Sigmoid colon (tissue), 4 donors: ENCODE results near the gene GFOD2.

Experiments
- EP300 ChIP-seq, 4 donors: sonication (generic); formaldehyde crosslinking; IDR thresholded peaks; one replicate each; pipeline ENCODE4 v1.6.1; 2017; ENCODE audit warnings: antibody characterized with exemption in 4 of 4
- POLR2A ChIP-seq, 2 donors: fragments of 450-650 bp; IDR thresholded peaks; one replicate each; pipeline ENCODE4 v1.6.1; 2016; ENCODE audit warnings: antibody characterized with exemption in 2 of 2, mild to moderate bottlenecking in 2 of 2, moderate library complexity in 2 of 2

DNA sequence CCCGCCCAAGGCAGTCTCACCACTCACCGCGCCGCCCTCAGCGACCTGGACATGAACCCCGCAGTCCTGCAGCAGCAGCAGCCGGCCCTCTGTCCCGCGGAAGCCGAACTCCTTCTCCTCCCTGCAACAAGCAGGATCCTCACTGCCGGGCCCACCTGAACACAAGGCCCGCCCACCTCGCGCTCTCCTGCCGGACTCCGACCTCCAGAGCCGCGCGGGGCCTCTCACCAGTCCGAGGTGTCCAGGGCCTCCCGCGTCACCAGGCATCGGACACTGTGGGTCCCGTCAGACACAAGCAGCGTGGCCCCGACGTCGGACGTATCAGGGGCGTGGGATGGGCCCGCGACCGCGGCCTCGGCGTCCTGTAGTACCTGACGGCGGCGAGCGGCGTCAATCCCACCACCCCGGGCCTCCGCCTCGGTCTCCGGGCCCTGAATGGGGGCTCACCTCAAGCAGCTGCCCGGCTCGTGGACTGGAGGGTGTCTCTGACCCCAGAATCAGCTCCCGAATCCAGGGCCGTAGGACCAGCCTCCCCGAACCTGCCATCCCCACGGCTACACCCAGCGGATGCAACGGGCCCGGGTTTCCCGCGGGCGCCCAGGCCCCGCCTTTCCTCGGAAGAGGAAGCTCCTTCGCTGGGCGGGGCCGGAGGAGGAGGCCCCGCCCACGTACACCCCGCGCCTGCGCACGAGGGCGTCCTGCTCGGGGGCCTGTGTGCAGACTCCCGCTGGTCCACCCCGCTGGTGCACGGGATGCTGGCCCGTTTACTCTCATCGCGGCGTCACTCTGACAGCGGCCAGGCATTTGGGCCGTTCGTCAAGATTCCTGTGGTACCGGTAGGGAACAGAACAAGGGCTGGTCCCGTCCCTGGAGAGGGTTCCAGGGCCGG, 59.2 kb downstream of the GFOD2 start, which contains the start of gene ACD:
- TF ChIP-seq EP300 (IDR thresholded peaks at IDR 0.05) (peak in 1 of 4 donors; percentile 43), POLR2A (IDR thresholded peaks at IDR 0.05) (peak; percentile 87 to 91)
